Activated CD4-positive, alpha-beta T cell treated with anti-CD3 and anti-CD28 coated beads, Interleukin-2, amount 50 U/mL, for 24 hours (primary cell): ENCODE data around the gene ZDHHC13.

Experiments used
- DNase-seq, 2 donors: peaks; one replicate each; pipeline ENCODE4 v3.0.0-alpha.2; 2020; ENCODE audit warnings: low read depth in 1 of 2, low spot score in 1 of 2

The ZDHHC13 gene

GRCh38 chr11:19116971-19117759 lies at the start of gene ZDHHC13:
Gene ZDHHC13, plus strand, starts transcription at chr11:19117168. Its CDS starts 82 bp downstream, at chr11:19117250.
- peak; percentile 86 to 93 for DNase-seq

GRCh38 chr11:19071255-19071654 lies 45.7 kb upstream of the ZDHHC13 start:
- peak; percentile 16 to 40 for DNase-seq

GRCh38 chr11:19072464-19072863 lies 44.5 kb upstream of the ZDHHC13 start:
- DNase-seq, result no peak

- DNase-seq, result no peak
Measured at GRCh38 chr11:19073454-19074415, 43.2 kb upstream of the ZDHHC13 start.

GRCh38 chr11:19075636-19076035 lies 41.3 kb upstream of the ZDHHC13 start:
- no peak for DNase-seq

GRCh38 chr11:19076744-19077589 lies 40.0 kb upstream of the ZDHHC13 start:
- peak; percentile 42 to 43 for DNase-seq

- DNase-seq, result no peak
Measured at GRCh38 chr11:19077965-19078364, 39.0 kb upstream of the ZDHHC13 start.

GRCh38 chr11:19079643-19080440 lies 37.1 kb upstream of the ZDHHC13 start:
- DNase-seq, result no peak

- DNase-seq, result no peak
Measured at GRCh38 chr11:19080579-19080993, 36.4 kb upstream of the ZDHHC13 start.

- DNase-seq, result no peak
Measured at GRCh38 chr11:19083166-19083565, 33.8 kb upstream of the ZDHHC13 start.

- no peak for DNase-seq
Measured at GRCh38 chr11:19084661-19085315, 32.2 kb upstream of the ZDHHC13 start.

GRCh38 chr11:19087658-19088057 lies 29.3 kb upstream of the ZDHHC13 start:
- no peak for DNase-seq

- no peak for DNase-seq
Measured at GRCh38 chr11:19088791-19089190, 28.2 kb upstream of the ZDHHC13 start.

GRCh38 chr11:19089421-19089820 lies 27.5 kb upstream of the ZDHHC13 start:
- DNase-seq, result no peak

- no peak for DNase-seq
Measured at GRCh38 chr11:19091366-19091765, 25.6 kb upstream of the ZDHHC13 start.

- no peak for DNase-seq
Measured at GRCh38 chr11:19092342-19092741, 24.6 kb upstream of the ZDHHC13 start.

- no peak for DNase-seq
Measured at GRCh38 chr11:19092850-19093249, 24.1 kb upstream of the ZDHHC13 start.

- no peak for DNase-seq
Measured at GRCh38 chr11:19093976-19094375, 23.0 kb upstream of the ZDHHC13 start.

- DNase-seq, result no peak
Measured at GRCh38 chr11:19094859-19095258, 22.1 kb upstream of the ZDHHC13 start.

- no peak for DNase-seq
Measured at GRCh38 chr11:19099093-19099492, 17.9 kb upstream of the ZDHHC13 start.
